HG03558 (cell line): ENCODE data around the gene ALDH1A2.
"Not testable (repeated sequence)": the region's sequence is repeated elsewhere in the genome, so short reads cannot be mapped to it uniquely, and the experiment has no call there.

Experiments used
- ATAC-seq: cut with Tn5 transposase; IDR thresholded peaks from one replicate; pipeline ENCODE4 v1.9.1; 2021; ENCODE audit warnings: moderate number of reproducible peaks; ENCODE audit not compliant: unreplicated experiment; ENCODE audit errors: extremely low read depth

The ALDH1A2 gene

DNA sequence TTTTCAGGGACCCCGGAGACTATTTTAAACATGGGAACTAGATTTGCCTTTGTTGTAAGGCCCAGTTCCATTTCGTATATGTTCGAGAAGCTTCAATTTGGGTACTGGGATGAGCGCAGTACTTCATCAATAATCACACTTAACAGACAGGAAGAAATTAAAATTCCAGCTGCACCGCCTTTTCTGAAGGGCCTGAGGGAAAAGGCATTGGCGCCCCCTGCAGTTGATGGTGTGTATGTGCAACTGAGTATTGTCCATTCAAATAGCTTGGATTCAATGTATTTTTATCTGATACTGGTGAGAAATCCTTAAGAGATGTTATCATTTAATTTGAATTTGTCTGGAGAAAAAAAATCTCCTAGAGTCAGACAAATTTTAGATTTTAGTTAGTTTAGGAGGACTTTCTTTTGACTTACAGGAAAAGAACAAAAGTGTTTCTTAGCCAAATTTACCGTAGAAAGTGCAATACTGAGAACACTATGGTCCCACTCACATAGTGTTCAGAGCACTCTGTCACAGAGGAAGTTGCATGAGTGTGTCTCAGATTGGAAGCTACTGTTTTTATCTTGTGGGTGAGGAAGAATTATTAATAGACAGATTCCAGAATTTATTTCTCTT is 5.4 kb upstream of the ALDH1A2 start:
- no peak for ATAC-seq

DNA sequence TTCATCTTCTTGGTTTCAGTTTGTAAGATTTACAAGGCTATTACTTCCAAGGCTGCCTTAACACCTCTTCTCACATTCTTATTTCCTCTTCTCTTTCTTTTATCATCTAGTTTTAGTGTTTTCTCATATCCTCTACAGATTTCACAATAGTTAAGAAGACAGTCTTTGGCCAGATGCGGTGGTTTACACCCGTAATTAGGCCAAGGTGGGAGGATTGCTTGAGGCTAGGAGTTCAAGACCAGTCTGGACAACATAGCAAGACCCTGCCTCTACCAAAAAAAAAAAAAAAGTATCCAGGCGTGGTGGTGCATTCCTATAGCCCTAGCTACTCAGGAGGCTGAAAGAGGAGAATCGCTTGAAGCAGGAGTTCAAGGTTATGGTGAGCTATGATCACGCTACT is 3.5 kb upstream of the ALDH1A2 start:
- ATAC-seq, result no peak

DNA sequence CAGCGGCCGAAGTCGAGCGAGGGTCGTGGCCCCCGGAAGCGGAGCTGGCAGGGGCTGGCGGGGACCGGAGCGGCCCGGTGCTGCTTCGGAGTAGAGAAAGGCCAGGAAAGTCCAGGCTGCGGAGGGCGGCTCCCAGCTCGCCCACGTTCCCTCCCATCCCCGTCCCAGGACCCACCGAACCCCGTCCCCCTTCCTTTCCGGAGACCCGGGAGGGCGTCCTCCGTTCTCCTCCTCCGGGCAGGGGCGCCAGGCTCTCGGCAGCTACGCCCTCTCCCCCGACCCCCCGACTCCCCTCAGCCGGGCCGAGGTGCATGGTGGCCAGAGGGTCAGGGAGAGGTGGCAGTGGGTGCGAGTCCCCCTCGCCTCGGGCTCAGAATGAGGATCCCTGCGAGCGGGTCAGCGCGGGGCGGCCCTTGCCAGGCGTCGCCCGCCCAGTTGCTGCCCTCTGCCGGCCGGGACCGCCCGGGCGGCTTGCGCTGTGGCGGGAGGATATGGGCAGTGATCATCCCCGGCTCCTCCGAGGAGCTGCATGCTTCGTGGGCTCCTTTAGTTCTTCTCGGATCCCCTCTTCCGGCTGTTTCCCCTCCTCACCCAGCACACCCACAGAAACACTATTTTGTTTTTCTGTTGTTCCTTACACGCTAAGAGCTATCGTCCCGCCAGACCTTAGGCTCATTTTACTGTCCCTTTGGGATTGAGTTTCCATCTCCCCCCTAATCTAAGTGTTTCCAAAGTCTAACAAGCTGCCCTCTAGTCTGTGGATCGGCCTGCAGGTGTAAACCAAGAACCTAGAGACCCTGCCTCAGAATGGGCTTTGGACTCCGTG is 744 bp upstream of the ALDH1A2 start:
- ATAC-seq, result no peak

DNA sequence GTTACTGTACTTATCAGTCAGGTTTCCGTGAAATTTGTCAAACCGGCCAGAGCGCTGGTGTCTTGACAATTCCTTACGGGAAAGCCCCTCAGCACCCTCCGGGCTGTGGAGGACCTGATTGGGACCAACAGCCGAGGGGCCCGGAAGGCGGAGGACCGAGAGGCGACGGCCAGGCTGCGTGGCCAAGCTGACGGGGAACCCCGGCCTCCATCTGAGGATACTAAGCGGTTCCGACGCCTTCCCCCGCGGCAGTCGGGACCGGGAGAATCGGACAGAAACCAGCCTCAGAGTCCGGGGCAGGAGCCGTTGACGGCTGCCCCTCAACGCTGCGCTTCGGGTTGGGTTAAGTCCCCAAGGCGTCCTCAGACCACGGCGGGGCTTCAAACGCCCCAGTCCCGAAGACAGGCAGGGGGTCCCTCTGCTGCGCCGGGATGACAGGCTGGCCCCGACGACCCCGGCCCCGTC is 499 bp downstream of the ALDH1A2 start:
- no peak for ATAC-seq

DNA sequence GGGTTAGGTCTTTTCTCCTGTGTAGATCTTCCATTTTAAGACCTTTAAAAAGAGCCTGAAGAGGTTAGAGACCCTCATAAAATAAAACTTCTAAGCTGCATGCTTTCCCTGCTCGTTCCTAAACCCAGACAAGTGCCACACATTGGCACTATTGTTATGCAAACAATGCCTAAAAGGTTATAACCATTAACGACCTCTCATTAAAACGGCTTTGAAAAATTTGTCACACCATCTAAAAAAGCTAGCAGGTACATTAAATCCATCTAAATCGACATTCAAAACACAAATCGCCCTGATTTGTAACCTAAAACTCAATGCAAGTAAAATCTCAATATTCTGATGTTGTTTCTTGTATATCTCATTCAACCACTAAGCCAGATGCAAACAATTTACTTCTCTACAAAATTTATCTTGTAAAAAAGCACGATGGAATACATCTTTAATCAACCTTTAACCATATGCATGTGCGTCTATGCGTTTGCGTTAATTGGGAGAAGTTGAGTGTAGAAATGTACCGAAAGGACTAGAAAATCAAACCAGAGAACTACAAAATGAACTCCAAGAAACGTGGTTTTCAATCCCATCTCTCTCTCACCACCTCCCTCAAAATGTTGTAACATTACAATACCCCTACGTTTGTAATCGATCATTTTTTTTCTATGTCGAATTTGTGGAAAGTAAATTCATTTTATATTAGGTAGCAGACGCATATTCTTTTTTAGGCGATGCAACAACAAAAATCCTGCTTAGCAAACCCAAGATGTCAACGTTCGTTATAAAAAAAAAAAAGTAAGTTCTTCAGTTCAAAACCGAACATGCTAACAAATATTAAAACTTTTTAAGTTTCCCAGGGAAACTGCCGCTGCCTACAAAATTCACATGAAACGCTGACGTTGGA is 1.2 kb downstream of the ALDH1A2 start:
- no peak for ATAC-seq

DNA sequence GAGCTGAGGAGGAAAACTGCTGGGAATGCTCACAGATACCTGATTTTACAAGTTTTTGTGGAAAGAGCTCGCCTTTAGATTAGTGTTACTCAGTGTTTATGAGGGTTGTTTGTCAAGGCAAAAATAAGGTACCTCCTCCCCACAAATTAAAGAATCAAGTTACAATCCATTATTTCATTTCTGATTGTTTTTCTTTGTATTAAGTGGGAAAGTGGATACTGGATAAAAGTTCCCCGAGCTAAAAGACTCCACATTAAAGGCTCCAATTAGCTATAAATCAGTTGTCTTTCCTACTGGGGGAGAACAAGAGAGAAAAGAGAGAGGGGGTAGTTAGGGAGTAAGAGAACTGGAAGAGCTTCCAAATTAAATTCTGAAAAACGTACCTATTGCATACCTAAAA is 1.9 kb downstream of the ALDH1A2 start:
- no peak for ATAC-seq

DNA sequence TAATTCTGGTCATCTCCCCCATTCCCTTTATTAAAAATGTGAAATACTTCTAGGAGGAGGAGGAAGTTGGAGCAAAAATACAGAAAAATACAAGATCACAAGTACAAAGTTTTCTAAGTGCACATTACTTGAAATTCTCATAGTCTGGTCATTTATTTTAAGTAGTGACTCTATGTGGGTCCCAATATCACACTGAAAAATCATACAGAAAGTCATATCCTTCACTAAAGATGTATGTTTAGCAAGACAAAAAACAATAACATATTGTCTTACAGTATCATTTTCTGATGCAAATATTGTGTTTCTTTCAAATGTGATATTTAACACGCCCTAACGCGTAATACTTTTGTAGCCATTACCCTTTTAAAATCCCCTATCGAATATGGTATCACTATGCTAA is 2.5 kb downstream of the ALDH1A2 start:
- no peak for ATAC-seq

DNA sequence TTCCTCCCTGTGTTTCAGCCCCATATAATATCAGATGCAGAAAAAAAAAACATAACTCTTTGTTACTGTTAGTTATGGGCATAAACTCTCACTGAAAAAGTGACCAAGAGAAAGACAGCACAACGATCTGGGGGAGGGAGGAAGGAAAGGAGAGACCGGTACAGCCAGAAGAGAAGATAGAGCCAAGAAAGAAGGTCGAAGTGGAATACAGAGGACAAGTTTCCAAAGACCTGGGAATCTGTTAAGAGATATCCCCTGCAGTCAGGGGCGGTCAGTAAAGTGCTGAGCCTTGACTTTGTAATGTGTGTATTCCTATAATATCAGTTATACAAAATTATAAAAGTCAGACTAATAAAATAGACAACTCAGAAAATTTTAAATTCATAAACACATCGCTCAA is 3.3 kb downstream of the ALDH1A2 start:
- no peak for ATAC-seq

DNA sequence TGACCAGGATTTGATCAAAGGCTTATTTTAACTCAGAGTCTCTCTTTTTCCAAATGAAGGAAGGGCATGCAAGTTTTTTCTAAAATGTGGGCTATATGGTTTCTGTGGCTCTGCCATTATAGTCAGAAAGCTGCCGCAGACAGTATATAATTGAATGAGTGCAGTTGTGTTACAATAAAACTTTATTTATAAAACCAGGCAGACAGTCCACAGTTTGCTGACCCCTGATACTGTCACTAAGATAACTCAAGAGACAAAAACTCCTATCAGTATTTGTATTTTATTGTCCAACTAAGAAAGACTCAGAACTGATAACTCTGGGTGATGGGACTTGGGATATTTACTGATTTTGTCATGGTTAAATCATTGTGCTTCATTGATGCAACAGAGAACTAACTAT is 4.9 kb downstream of the ALDH1A2 start:
- ATAC-seq, result no peak

DNA sequence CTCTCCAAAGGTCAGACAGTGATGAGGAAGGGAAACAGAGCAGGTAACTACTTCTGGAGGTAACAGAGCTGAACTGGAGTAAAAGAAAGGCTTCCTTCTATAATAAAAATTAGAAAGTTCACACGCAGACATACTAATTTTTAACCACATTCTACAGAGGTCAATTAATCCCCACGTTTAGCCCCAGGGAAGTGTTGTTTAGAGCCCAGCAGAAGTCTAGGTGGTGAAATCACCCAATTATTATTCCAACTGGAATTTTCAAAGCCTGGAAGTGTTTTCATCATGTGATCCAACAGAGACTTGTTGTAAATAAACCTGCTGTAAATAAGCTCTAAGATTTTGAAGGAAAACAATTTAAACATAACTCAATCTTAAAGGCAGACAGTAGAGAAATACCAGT is 6.8 kb downstream of the ALDH1A2 start:
- no peak for ATAC-seq

DNA sequence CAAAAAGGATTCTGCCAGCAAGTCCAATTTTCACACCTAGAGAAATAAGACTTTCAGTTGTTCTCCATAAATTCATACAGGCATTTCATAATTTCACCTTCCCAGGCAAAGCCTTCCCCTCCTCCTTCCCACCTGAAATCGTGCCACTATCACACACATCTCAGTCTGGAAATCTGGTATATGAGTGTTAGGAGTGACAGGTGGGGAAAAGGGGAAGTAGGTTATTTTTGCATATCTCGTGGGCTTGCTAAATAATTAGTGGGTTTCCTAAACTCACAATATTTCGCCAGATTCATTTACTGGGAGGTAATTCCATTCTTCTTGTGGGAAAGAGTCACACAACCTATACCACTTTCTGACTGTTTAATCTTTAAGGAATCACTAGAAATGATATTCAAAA is 7.4 kb downstream of the ALDH1A2 start:
- no peak for ATAC-seq

DNA sequence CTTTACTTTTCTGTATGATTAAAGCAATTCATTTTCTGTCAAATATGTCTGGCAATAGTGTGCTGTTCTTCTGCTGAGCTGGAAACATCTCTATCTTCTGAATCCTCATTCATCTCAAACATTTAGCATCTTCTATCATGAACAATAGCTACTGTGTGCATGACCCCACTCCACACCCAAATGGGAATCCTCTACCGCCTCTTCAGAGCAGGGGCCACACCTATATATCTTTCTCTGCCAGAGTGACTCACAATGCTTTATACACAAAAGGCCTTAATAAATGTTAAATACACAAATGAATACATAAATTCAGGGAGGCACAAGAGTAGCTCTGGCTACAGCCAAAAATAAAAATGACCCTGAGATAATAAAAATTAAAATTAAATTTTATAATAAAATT is 8.0 kb downstream of the ALDH1A2 start:
- no peak for ATAC-seq

DNA sequence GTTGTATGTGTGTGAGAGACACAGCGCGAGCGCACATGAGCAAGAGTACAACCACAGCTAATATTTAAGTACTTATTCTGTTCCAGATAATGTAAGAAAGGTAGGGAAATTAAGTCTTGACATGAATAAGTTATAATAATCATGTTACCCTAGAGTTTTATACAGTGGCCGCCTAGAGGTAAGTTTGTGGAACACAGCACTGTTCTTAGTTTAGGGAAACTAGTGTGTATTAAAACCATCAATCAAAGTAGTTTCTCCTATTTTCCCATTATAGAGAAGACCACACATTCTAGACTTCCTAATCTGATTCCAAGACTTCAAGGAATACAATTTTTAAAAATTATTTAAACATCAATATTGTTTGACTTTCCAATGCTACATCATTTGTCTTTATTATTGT is 9.5 kb downstream of the ALDH1A2 start:
- ATAC-seq, result no peak

DNA sequence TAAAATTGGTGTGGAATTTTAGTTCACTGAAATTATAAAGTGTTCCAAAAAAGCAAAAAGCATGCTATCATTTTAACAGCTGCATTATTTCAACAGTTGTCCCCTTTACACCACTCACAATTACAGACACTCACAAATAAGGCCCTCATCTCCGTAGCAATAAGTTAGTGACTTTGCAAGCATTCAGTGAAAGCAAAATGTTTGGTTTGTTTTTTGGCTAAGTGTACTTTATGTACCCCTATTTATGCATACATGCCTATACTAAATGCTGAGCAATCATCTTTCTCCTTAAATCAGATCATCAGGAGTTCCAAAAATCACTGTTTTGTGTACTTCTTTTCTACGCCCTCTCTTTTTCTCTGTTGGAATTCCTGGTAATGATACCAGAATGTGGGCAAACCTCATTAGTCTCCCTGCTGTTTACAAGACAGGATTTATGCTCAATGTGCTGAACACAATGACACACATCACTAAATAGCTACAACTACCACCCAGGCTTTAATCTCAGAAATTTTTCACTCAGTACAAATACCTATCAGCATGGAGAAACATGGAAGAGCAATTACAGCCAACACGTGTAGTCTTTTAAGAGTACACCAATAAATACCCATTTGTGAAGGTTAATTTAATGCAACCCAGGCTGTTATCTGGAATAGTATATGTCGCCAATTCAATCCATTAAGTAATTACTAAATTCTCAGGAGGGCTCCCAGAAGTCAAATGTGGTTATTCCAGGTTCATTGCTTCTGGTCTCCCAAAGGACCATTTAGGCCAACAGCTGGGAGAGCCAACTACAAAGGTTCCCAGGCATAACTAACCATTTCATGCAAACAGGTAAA is 12.0 kb downstream of the ALDH1A2 start:
- ATAC-seq, result no peak

DNA sequence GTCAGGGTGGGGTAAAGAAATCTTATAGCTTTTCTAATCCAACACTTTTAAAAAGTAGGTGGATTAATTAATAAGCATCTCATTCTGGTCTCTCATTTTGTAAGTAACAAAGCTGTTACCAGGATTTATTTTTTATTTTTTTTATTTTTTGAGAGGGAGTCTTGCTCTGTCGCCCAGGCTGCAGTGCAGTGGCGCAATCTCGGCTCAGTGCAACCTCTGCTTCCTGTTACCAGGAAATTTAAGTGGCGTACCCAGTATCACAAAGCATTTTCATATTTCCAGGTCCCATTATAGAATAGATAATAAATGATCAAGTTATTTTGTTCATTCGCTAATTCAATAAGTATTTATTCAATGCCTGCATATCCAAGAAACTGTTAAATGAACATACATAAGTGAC is 13.2 kb downstream of the ALDH1A2 start:
- no peak for ATAC-seq

DNA sequence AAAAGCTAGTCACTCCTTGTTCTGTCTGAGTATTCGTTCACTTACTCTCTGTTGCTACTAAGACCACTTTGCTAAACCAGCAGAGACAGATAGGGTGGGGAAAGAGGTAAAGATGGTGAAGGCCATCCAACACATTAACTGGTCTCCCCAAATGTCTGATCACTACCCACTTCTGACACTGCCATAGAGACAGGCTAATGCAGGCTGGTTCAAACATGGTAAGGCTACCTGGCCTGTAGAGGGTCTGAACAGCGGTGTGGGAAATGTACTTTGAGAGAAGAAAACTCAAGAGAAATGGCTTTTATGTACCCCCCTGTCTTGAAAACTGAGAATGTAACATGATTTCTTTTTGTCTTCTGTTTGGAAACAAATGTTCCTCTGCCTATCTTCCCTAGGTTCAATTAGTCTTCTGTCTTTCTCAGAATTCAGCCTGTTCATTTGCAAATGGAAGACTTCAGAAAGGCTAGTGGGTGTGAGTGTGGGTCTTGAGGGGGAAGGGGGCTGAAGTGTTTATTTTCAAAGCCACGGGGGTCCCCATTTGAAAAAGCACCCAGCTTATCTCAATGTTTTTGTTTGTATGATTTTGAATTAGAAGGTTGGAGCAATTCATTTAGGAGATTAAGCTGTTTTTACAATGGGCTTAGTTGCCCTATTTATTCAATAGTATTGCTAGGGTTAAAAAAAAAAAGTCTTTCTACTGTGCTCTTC is 15.8 kb downstream of the ALDH1A2 start:
- no peak for ATAC-seq

DNA sequence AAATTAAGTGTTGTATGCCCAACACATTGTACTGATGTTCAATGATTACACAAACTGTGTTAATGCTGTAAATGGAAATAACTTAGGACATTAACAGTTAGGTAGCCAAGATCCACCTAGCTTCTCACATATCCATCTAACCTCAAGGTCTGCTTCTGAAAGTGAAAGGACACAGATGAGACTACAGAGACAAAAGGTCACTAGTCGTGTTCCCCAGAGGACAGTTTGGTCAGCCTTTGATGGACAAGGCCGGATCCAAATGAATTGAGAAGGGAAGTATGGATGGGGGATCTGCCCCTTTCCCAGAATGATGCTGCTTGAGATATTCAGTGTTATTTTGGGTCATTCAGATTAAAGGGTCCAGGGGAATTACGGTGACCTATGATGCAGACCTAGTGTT is 17.2 kb downstream of the ALDH1A2 start:
- ATAC-seq, result no peak

DNA sequence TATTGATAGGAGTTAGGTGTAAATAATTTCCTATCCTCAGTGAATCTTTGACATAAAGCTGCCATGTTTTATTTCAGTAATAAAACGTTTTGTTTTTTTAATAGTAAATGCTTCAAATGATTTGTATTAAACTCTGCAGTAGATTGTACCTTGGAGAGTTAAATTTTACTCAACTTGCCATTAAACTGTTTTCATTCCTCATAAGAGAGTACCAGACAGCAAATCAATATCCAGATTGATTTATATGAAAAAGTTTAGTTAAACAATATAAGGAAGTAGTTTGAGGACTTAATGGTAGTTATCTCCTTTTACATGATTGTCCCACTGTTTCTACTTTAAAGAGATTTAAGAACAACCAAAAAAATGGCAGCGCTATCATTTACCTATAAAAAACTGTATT is 18.4 kb downstream of the ALDH1A2 start:
- ATAC-seq, result no peak

DNA sequence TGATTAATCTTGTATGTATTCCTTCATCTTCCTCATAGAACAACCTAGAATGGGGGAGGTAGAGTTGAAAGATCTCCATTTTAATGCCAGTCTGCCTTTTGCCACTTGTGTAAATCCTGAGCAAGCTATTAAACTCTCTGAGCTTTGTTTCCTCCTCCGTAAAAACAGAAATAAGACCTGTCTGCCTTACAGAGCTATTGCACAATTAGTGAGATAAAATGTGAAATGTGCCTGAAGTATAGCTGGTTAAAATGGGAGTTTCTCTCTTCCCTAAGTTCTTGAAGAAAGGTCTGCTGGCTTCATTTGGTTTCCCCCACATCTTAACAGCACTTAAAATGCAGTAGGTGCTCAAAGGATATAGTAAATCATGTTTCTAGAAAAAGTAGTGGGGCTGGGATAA is 19.0 kb downstream of the ALDH1A2 start:
- ATAC-seq, result no peak

DNA sequence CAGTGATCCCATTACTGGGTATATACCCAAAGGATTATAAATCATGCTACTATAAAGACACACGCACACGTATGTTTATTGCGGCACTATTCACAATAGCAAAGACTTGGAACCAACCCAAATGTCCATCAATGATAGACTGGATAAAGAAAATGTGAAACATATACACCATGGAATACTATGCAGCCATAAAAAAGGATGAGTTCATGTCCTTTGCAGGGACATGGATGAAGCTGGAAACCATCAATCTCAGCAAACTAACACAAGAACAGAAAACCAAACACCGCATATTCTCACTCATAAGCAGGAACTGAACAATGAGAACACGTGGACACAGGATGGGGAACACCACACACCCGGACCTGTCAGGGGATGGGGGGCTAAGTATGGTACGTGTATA is 20.1 kb downstream of the ALDH1A2 start:
- not testable (repeated sequence) for ATAC-seq
